SH-SY5Y (cell line): ENCODE results near the gene ACP1.

Experiments used
- GATA2 ChIP-seq: IDR thresholded peaks from 2 replicates; pipeline ENCODE4 v1.6.1; 2011; ENCODE audit warnings: mild to moderate bottlenecking, low read depth, low read length
- GATA3 ChIP-seq: IDR thresholded peaks from 2 replicates; pipeline ENCODE4 v1.6.1; 2011; ENCODE audit warnings: low read depth, mild to moderate bottlenecking, low read length, moderate library complexity

DNA sequence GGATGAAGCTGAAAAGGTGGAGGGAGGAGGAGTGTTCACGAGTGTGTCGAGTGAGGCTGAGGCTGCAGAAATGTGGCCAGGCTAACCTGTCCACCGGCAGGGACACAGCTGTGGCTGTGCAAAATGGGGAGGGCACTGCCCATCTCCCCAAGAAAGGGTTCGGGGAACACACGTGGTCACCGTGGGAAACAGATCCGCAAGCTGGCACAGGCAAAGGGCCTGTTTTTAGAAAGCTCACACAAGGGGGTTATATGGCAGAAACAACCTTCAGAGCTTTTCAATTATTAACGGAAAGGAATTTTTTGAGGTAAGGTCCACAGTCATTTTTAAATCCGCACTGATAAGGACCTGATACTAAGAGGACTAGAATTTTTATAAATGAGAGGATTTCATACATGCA, 36.6 kb upstream of the ACP1 start:
- TF ChIP-seq GATA3 (no peak), GATA2 (no peak)
